ENCODE results near the gene VWA2. TPM values are rescaled to one million over a fixed set of nuclear protein-coding genes. Genes with fewer than 3 reads are reported as not detected.

The VWA2 gene
- total RNA-seq, 6 experiments from 2014 or later, result 0.06 to 0.14 (median 0.09) TPM; not detected in 2

- ATAC-seq (no peak), DNase-seq (no peak)
- intact Hi-C loops (cut with DNase I), result no loop called here
- H3K27ac ChIP-seq, result no peak overlapping the region
- no peaks in the 10 kb centered on the region for H3K27me3 ChIP-seq
- H3K36me3 ChIP-seq, result no peaks in the 10 kb centered on the region
- no peaks in the 10 kb centered on the region for H3K4me1 ChIP-seq
- 59% methylated on average over 2 of the region's 2 CpGs for WGBS (ENCODE audit: insufficient coverage, low coverage, low lambda C conversion rate, missing lambda C conversion rate)
- no peaks in the 10 kb centered on the region for H3K9me3 ChIP-seq
- no peak for TF ChIP-seq CTCF (IDR thresholded peaks at IDR 0.05)
- TF ChIP-seq POLR2A (IDR thresholded peaks at IDR 0.05), result no peak
- no peak overlapping the region for H3K4me3 ChIP-seq
These were observed 26.9 kb upstream of the VWA2 start for GRCh38 chr10:114212153-114212552.

- Histone ChIP-seq H3K4me3 (no peak overlapping the region), H3K4me1 (no peaks in the 10 kb centered on the region), H3K9me3 (no peaks in the 10 kb centered on the region), H3K27me3 (no peaks in the 10 kb centered on the region), H3K27ac (no peak overlapping the region), H3K36me3 (no peaks in the 10 kb centered on the region)
- ATAC-seq, result no peak
- no peak for TF ChIP-seq POLR2A (IDR thresholded peaks at IDR 0.05)
- TF ChIP-seq CTCF (IDR thresholded peaks at IDR 0.05), result no peak
- DNase-seq, result no peak
- WGBS (ENCODE audit: insufficient coverage, low coverage, low lambda C conversion rate, missing lambda C conversion rate), result 86% methylated on average over 1 of the region's 1 CpG
- intact Hi-C loops (cut with DNase I), result no loop called here
These were observed 24.0 kb upstream of the VWA2 start for GRCh38 chr10:114215033-114215432.

GRCh38 chr10:114220281-114220680 lies 18.8 kb upstream of the VWA2 start:
- intact Hi-C loops (cut with DNase I), result no loop called here
- 75% methylated on average over 2 of the region's 2 CpGs for WGBS (ENCODE audit: insufficient coverage, low coverage, low lambda C conversion rate, missing lambda C conversion rate)
- no peaks in the 10 kb centered on the region for H3K36me3 ChIP-seq
- DNase-seq (no peak), ATAC-seq (no peak)
- no peaks in the 10 kb centered on the region for H3K27me3 ChIP-seq
- H3K4me3 ChIP-seq, result no peak overlapping the region
- H3K4me1 ChIP-seq, result peaks cover 0 to 8% (median 2%) of the 10 kb centered on the region in 4 donors
- H3K9me3 ChIP-seq, result no peaks in the 10 kb centered on the region
- H3K27ac ChIP-seq, result no peak overlapping the region
- no peak for TF ChIP-seq POLR2A (IDR thresholded peaks at IDR 0.05)
- TF ChIP-seq CTCF (IDR thresholded peaks at IDR 0.05), result no peak

- TF ChIP-seq CTCF (IDR thresholded peaks at IDR 0.05) (no peak), POLR2A (IDR thresholded peaks at IDR 0.05) (no peak)
- H3K27ac ChIP-seq, result no peak overlapping the region
- intact Hi-C loops (cut with DNase I), result no loop called here
- H3K9me3 ChIP-seq, result no peaks in the 10 kb centered on the region
- no peaks in the 10 kb centered on the region for H3K27me3 ChIP-seq
- ATAC-seq, result no peak
- no peaks in the 10 kb centered on the region for H3K36me3 ChIP-seq
- WGBS (ENCODE audit: insufficient coverage, low coverage, low lambda C conversion rate, missing lambda C conversion rate), result 71% methylated on average over 4 of the region's 4 CpGs
- peaks cover 0 to 8% (median 2%) of the 10 kb centered on the region in 4 donors for H3K4me1 ChIP-seq
- no peak for DNase-seq
- no peak overlapping the region for H3K4me3 ChIP-seq
These were observed 17.8 kb upstream of the VWA2 start for GRCh38 chr10:114221235-114221634.

GRCh38 chr10:114223066-114223465 lies 16.0 kb upstream of the VWA2 start:
- ATAC-seq (peak; percentile 91 to 100 (median 99)), DNase-seq (peak; percentile 62 to 93 (median 92))
- no peaks in the 10 kb centered on the region for H3K27me3 ChIP-seq
- H3K4me3 ChIP-seq, result no peak overlapping the region
- peaks cover 0 to 8% (median 2%) of the 10 kb centered on the region in 4 donors for H3K4me1 ChIP-seq
- 24% methylated on average over 2 of the region's 4 CpGs for WGBS (ENCODE audit: insufficient coverage, low coverage, low lambda C conversion rate, missing lambda C conversion rate)
- no peak overlapping the region for H3K27ac ChIP-seq
- H3K9me3 ChIP-seq, result no peaks in the 10 kb centered on the region
- H3K36me3 ChIP-seq, result no peaks in the 10 kb centered on the region
- no peak for TF ChIP-seq POLR2A (IDR thresholded peaks at IDR 0.05)
- TF ChIP-seq CTCF (IDR thresholded peaks at IDR 0.05), result no peak
- intact Hi-C loops (cut with DNase I), result no loop called here
